Measurements from ENCODE around the gene ZSCAN5A.
"Not testable (repeated sequence)": the region's sequence is repeated elsewhere in the genome, so short reads cannot be mapped to it uniquely, and the experiment has no call there.

ZSCAN5A gene

DNA sequence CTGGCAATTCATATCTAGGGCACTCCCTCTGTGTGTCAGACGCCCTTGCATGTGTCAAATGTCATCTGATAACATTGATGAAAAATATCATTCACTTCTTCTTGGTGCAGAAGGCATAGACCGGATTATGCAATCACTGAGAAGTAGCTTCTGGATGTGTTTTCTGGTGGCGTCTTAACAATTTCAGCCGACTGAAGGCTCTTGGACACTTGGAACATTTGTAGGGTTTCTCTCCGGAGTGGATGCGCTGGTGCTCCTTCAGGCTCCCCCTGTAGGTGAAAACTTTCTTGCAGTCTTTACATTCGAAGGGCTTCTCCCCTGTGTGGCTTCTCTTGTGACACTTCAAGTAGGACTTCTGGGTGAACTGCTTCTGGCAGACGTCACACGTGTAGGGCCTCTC lies 93.2 kb downstream of the ZSCAN5A start:
- not testable (repeated sequence) for H3K9me3 ChIP-seq (ENCODE audit: control insufficient read depth in 5 of 5, low read length in 5 of 5); H3K27ac ChIP-seq (ENCODE audit: low read depth, low read length); H3K9ac ChIP-seq (ENCODE audit: low read length in 5 of 5); H3K4me3 ChIP-seq (ENCODE audit: low read depth in 1 of 5, low read length in 5 of 5)
- Histone ChIP-seq H3K36me3 (ENCODE audit: control insufficient read depth in 5 of 5, insufficient read depth in 5 of 5, low read length in 5 of 5) (peaks cover 0 to 18% (median 4%) of the 10 kb centered on the region in 5 donors), H3K27me3 (ENCODE audit: control insufficient read depth in 5 of 5, insufficient read depth in 4 of 5, low read length in 5 of 5) (peaks cover 5 to 12% (median 7%) of the 10 kb centered on the region in 5 donors), H3K4me1 (ENCODE audit: control insufficient read depth in 5 of 5, insufficient read depth in 5 of 5, low read length in 5 of 5) (peaks cover 0 to 10% (median 10%) of the 10 kb centered on the region in 5 donors)

DNA sequence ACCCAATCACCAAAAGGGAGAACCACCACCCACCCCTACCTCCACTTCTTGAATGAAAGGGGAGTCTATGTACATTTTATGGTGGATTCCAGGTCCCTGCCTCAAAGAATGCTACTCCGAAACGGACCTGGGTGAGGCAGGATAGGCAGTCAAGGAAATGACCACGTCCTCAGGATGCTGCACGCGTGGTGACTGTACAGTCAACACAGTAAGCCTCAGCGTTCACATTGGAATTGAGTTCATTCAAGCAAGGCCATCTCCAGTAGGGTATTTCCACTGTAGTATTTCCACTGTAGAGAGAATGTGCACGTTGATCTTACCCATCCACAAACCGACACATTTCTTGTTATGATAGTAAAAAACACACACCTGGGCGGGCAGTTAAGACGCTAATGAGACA lies 95.7 kb downstream of the ZSCAN5A start:
- Histone ChIP-seq H3K4me3 (ENCODE audit: low read depth in 1 of 5, low read length in 5 of 5) (no peak overlapping the region), H3K27ac (ENCODE audit: low read depth, low read length) (no peak overlapping the region), H3K27me3 (ENCODE audit: control insufficient read depth in 5 of 5, insufficient read depth in 4 of 5, low read length in 5 of 5) (peaks cover 6 to 15% (median 10%) of the 10 kb centered on the region in 5 donors), H3K36me3 (ENCODE audit: control insufficient read depth in 5 of 5, insufficient read depth in 5 of 5, low read length in 5 of 5) (peaks cover 0 to 18% (median 4%) of the 10 kb centered on the region in 5 donors), H3K9ac (ENCODE audit: low read length in 5 of 5) (no peak overlapping the region), H3K4me1 (ENCODE audit: control insufficient read depth in 5 of 5, insufficient read depth in 5 of 5, low read length in 5 of 5) (peaks cover 0 to 10% (median 10%) of the 10 kb centered on the region in 5 donors), H3K9me3 (ENCODE audit: control insufficient read depth in 5 of 5, low read length in 5 of 5) (no peaks in the 10 kb centered on the region)

DNA sequence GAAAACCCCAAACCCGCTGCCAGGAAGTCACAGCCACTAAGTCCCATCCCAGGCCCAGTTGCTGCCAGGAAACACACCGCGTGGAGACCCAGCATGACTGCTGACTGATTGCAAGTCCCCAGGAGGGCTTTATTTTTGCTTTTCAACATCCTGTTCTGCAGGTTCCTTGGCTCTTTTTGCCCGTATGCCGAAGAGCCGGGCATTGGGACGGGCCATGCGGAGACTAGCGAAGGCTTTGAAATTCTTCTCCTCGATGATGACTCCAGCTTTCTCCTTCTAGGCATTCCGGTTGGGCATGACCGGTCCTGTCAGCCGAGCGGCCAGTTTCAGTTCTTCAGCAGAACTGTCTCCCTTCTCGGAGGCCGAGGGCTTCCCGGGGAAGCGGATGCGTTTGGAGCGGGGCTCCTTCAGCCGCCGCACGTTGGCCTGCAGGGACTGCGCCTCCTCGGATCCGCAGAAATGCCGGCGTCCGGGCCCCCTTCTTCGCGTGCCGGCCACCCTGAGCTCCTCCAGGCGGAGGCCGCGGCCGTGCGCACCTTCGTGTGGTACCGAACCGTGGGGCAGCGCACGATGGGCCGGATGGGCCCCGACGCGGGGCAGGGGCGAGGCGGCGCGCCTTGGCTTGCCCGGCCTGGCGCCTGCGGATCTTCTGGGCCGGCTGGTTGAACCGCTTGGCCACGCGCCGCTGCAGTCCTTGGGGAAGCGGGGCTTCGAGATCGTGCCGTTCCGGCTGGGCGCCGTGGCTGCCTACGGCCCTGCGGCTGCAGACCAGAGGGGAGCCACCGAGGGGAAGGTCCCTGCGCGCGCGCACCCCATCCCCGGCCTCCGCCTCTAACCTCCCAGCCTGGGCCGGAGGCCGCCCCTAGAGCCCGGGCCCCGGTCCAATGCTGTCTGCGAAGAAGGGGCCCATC lies 97.3 kb downstream of the ZSCAN5A start:
- H3K9me3 ChIP-seq (ENCODE audit: control insufficient read depth in 5 of 5, low read length in 5 of 5): no peaks in the 10 kb centered on the region
- H3K27ac ChIP-seq (ENCODE audit: low read depth, low read length): no peak overlapping the region
- H3K4me3 ChIP-seq (ENCODE audit: low read depth in 1 of 5, low read length in 5 of 5): peak overlapping the region; percentile 48 to 64 (median 54)
- H3K36me3 ChIP-seq (ENCODE audit: control insufficient read depth in 5 of 5, insufficient read depth in 5 of 5, low read length in 5 of 5): peaks cover 0 to 7% (median 0%) of the 10 kb centered on the region in 5 donors
- H3K27me3 ChIP-seq (ENCODE audit: control insufficient read depth in 5 of 5, insufficient read depth in 4 of 5, low read length in 5 of 5): peaks cover 6 to 20% (median 12%) of the 10 kb centered on the region in 5 donors
- peaks cover 0 to 10% (median 10%) of the 10 kb centered on the region in 5 donors for H3K4me1 ChIP-seq (ENCODE audit: control insufficient read depth in 5 of 5, insufficient read depth in 5 of 5, low read length in 5 of 5)
- H3K9ac ChIP-seq (ENCODE audit: low read length in 5 of 5): peak overlapping the region in 4 of 5 donors; percentile 13 to 51 (median 40)

DNA sequence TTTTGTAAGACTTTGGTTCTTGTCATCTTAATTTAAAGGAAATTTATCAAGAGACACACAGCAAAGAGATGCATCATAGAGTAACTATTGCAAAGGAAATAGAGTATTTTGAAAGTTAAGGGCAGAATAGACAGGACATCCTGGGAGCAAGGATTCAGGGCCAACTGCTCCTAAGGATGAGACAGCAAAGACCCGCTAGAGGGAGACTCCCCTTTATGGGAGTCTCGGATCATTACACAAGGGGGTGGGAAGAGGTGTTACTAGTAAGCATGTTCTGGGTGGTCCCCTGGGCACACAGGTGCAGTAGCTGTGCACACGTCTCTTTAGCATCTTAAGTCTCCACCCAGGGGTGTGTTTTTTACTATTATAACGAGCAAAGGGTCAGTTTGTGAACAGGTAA lies 102.9 kb downstream of the ZSCAN5A start:
- Histone ChIP-seq H3K27me3 (ENCODE audit: control insufficient read depth in 5 of 5, insufficient read depth in 4 of 5, low read length in 5 of 5) (peaks cover 0 to 11% (median 5%) of the 10 kb centered on the region in 5 donors), H3K9ac (ENCODE audit: low read length in 5 of 5) (no peak overlapping the region), H3K9me3 (ENCODE audit: control insufficient read depth in 5 of 5, low read length in 5 of 5) (no peaks in the 10 kb centered on the region), H3K4me1 (ENCODE audit: control insufficient read depth in 5 of 5, insufficient read depth in 5 of 5, low read length in 5 of 5) (no peaks in the 10 kb centered on the region), H3K4me3 (ENCODE audit: low read depth in 1 of 5, low read length in 5 of 5) (no peak overlapping the region), H3K36me3 (ENCODE audit: control insufficient read depth in 5 of 5, insufficient read depth in 5 of 5, low read length in 5 of 5) (no peaks in the 10 kb centered on the region), H3K27ac (ENCODE audit: low read depth, low read length) (no peak overlapping the region)

DNA sequence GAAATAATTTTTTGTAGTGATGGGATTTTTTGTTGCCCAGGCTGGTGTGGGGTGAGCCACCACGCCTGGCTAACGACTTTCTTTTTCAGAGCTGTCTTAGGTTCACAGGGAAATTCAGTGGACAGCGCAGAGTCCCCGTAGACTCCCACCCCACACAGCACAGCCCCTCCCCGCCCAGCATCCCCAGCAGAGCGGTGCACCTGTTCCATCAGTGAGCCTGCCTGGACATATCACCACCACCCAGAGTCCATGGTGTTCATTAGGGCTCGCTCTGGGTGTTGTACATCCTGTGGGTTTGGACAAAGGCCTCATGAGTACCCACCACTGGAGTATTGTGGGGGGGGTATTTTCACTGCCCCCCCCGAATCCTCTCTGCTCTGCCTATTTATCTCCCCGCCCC lies 104.6 kb downstream of the ZSCAN5A start:
- not testable (repeated sequence) for H3K9me3 ChIP-seq (ENCODE audit: control insufficient read depth in 5 of 5, low read length in 5 of 5); H3K27ac ChIP-seq (ENCODE audit: low read depth, low read length); H3K4me3 ChIP-seq (ENCODE audit: low read depth in 1 of 5, low read length in 5 of 5); H3K27me3 ChIP-seq (ENCODE audit: control insufficient read depth in 5 of 5, insufficient read depth in 4 of 5, low read length in 5 of 5); H3K36me3 ChIP-seq (ENCODE audit: control insufficient read depth in 5 of 5, insufficient read depth in 5 of 5, low read length in 5 of 5); H3K4me1 ChIP-seq (ENCODE audit: control insufficient read depth in 5 of 5, insufficient read depth in 5 of 5, low read length in 5 of 5); H3K9ac ChIP-seq (ENCODE audit: low read length in 5 of 5)

DNA sequence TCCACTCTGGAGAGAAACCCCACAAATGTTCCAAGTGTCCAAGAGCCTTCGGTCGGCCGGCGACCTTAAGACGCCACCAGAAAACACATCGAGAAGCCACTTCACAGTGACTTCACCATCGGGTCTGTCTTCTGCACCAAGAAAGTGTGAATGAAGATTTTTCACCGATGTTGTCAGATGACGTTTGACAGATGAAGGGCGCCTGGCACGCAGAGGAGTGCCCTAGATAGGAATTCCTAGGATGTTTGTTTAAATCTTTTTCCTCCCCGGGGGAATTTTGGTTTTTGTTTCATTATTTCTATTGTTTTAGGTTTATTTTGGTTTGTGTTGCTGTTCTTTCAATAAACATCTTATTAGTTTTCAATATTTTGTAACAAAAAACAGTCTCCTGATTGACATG lies 105.5 kb downstream of the ZSCAN5A start:
- no peak overlapping the region for H3K27ac ChIP-seq (ENCODE audit: low read depth, low read length)
- no peak overlapping the region for H3K9ac ChIP-seq (ENCODE audit: low read length in 5 of 5)
- peaks cover 0 to 6% (median 0%) of the 10 kb centered on the region in 5 donors for H3K27me3 ChIP-seq (ENCODE audit: control insufficient read depth in 5 of 5, insufficient read depth in 4 of 5, low read length in 5 of 5)
- no peaks in the 10 kb centered on the region for H3K4me1 ChIP-seq (ENCODE audit: control insufficient read depth in 5 of 5, insufficient read depth in 5 of 5, low read length in 5 of 5)
- no peaks in the 10 kb centered on the region for H3K9me3 ChIP-seq (ENCODE audit: control insufficient read depth in 5 of 5, low read length in 5 of 5)
- no peak overlapping the region for H3K4me3 ChIP-seq (ENCODE audit: low read depth in 1 of 5, low read length in 5 of 5)
- H3K36me3 ChIP-seq (ENCODE audit: control insufficient read depth in 5 of 5, insufficient read depth in 5 of 5, low read length in 5 of 5): no peaks in the 10 kb centered on the region

DNA sequence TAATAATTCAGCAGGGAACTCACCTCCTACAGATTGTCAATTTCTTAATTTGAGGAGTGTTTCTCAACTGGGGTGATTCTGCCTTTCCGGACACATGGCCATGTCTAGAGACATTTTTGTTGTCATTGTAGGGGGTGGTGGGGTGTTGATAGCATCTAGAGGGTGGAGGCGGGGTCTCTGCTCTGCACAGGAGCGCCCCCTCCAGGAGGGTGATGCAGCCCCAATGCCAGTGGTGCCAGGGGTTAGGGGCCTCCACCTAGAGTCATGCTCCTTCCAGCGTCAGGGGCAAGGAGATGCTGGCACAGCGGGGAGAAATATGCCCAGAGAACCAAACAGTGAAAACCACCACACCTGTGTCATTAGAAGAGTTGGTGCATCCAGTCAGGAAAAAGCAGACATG lies 107.1 kb downstream of the ZSCAN5A start:
- H3K27me3 ChIP-seq (ENCODE audit: control insufficient read depth in 5 of 5, insufficient read depth in 4 of 5, low read length in 5 of 5); H3K4me3 ChIP-seq (ENCODE audit: low read depth in 1 of 5, low read length in 5 of 5); H3K36me3 ChIP-seq (ENCODE audit: control insufficient read depth in 5 of 5, insufficient read depth in 5 of 5, low read length in 5 of 5); H3K9me3 ChIP-seq (ENCODE audit: control insufficient read depth in 5 of 5, low read length in 5 of 5); H3K4me1 ChIP-seq (ENCODE audit: control insufficient read depth in 5 of 5, insufficient read depth in 5 of 5, low read length in 5 of 5); H3K27ac ChIP-seq (ENCODE audit: low read depth, low read length); H3K9ac ChIP-seq (ENCODE audit: low read length in 5 of 5): not testable (repeated sequence)

DNA sequence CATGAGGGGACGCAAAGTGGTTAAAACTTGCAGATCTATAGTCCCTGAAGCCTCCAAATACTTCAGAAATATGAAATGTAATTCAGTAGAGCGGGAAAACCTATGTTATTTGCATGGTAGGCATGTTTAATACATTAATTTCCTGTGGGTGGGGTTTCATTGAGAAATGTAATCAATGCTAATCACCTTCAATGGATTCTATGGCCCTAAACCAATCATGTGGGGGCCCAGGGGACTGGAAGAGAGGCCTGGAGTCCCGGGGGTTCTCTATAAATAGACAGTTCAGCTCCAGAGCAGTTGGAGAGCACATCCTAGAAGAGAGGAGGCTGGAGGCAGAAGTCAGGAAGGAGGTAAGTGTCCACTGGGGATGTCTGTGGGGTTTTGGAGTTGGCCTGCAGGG lies 112.7 kb downstream of the ZSCAN5A start, which contains the start of gene ZSCAN5C:
ZSCAN5C (plus strand) TSS at position 301 of the 400 bp plus-strand sequence. CDS start 3,641 bp downstream, outside the sequence.
- no peaks in the 10 kb centered on the region for H3K9me3 ChIP-seq (ENCODE audit: control insufficient read depth in 5 of 5, low read length in 5 of 5)
- no peak within 1 kb of the TSS for H3K4me3 ChIP-seq (ENCODE audit: low read depth in 1 of 5, low read length in 5 of 5)
- H3K9ac ChIP-seq (ENCODE audit: low read length in 5 of 5): no peak within 1 kb of the TSS
- no peak within 1 kb of the TSS for H3K27ac ChIP-seq (ENCODE audit: low read depth, low read length)
- no peaks in the 10 kb centered on the region for H3K4me1 ChIP-seq (ENCODE audit: control insufficient read depth in 5 of 5, insufficient read depth in 5 of 5, low read length in 5 of 5)
- H3K27me3 ChIP-seq (ENCODE audit: control insufficient read depth in 5 of 5, insufficient read depth in 4 of 5, low read length in 5 of 5): no peaks in the 10 kb centered on the region
- no peaks in the 10 kb centered on the region for H3K36me3 ChIP-seq (ENCODE audit: control insufficient read depth in 5 of 5, insufficient read depth in 5 of 5, low read length in 5 of 5)

DNA sequence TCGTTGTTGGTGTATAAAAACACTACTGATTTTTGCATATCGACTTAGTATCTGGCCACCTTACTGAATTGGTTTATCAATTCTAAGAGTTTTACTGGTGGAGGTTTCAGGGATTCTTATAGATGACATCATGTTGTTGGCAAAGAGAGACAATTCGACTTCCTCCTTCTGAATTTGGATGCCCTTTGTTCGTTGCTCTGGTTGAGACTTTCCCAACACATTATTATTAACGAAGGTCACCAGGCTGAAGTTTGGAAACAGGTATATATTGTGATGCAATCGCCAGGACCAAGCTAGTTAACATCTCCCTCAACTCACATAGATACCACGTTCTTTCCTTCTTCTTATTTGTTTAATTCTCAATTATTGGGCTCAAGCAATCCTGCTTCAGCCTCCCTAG lies 115.0 kb downstream of the ZSCAN5A start:
- no peak overlapping the region for H3K27ac ChIP-seq (ENCODE audit: low read depth, low read length)

DNA sequence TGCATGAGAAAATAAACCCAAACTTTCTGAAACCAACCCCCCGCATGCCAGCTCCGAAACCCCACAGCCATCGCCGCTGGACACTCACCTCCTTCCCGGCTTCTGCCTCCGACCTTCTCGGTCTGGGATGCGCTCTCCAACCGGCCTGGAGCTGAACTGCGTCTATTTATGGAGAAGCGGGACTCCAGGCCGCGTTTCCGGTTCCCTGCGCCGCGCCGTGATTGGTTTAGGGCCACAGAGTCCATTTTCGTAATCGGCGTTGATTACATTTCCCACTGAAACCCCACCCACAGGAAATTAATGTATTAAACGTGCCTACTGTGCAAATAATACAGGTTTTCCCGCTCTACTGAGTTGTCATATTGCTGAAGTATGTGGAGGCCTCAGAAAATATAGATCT lies 117.0 kb downstream of the ZSCAN5A start, which contains the start of gene ZSCAN5B:
ZSCAN5B (minus strand) TSS at position 138 of the 400 bp plus-strand sequence. CDS start 4,731 bp downstream, outside the sequence.
- not testable (repeated sequence) for H3K9ac ChIP-seq (ENCODE audit: low read length in 5 of 5); H3K9me3 ChIP-seq (ENCODE audit: control insufficient read depth in 5 of 5, low read length in 5 of 5); H3K36me3 ChIP-seq (ENCODE audit: control insufficient read depth in 5 of 5, insufficient read depth in 5 of 5, low read length in 5 of 5); H3K4me3 ChIP-seq (ENCODE audit: low read depth in 1 of 5, low read length in 5 of 5); H3K27ac ChIP-seq (ENCODE audit: low read depth, low read length); H3K27me3 ChIP-seq (ENCODE audit: control insufficient read depth in 5 of 5, insufficient read depth in 4 of 5, low read length in 5 of 5); H3K4me1 ChIP-seq (ENCODE audit: control insufficient read depth in 5 of 5, insufficient read depth in 5 of 5, low read length in 5 of 5)

More for the DNA sequence above, 115.0 kb downstream of the ZSCAN5A start:
- no peaks in the 10 kb centered on the region for H3K27me3 ChIP-seq (ENCODE audit: control insufficient read depth in 5 of 5, insufficient read depth in 4 of 5, low read length in 5 of 5)
- H3K9ac ChIP-seq (ENCODE audit: low read length in 5 of 5): no peak overlapping the region
- no peak overlapping the region for H3K4me3 ChIP-seq (ENCODE audit: low read depth in 1 of 5, low read length in 5 of 5)
- no peaks in the 10 kb centered on the region for H3K9me3 ChIP-seq (ENCODE audit: control insufficient read depth in 5 of 5, low read length in 5 of 5)
- H3K4me1 ChIP-seq (ENCODE audit: control insufficient read depth in 5 of 5, insufficient read depth in 5 of 5, low read length in 5 of 5): no peaks in the 10 kb centered on the region
- no peaks in the 10 kb centered on the region for H3K36me3 ChIP-seq (ENCODE audit: control insufficient read depth in 5 of 5, insufficient read depth in 5 of 5, low read length in 5 of 5)
